NAMALWA (cell line): Measurements from ENCODE around the gene OLFM1.
"Not testable (repeated sequence)": the region's sequence is repeated elsewhere in the genome, so short reads cannot be mapped to it uniquely, and the experiment has no call there.

Source experiments
- DNase-seq: peaks from one replicate; pipeline ENCODE4 v3.0.0-alpha.2; 2015; ENCODE audit warnings: low spot score

Gene OLFM1

DNA sequence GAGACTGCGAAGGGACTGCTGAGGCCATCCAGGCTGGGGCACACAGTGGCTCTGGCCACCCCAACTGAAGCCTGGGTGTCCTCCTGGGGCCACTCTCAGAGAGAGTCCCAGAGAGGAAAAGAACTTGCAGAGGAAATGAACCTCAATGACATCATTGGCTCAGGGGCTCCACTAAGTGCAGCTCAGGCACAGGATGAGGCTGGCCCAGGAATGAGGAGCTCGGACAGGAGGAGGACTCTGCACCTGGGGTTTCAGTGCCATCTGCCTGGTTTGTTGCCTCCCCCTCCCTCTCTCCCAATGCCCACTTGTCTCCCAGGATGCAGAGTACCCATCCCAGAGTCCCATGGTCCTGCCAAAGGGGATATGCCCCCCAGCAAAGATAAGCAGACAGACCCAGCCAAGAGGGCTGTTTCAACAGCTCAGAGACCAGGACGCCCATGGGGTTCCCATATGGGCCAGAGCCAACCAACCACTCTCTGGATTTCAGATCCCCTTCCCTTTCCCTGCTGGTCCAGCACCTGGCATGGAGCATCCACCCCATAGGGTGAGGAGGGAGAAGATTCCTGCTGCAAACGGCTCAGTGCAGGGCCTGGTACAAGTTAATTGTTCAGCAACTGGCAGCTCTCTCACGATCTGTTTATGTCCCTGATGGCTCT is 26.9 kb upstream of the OLFM1 start:
- DNase-seq = no peak

DNA sequence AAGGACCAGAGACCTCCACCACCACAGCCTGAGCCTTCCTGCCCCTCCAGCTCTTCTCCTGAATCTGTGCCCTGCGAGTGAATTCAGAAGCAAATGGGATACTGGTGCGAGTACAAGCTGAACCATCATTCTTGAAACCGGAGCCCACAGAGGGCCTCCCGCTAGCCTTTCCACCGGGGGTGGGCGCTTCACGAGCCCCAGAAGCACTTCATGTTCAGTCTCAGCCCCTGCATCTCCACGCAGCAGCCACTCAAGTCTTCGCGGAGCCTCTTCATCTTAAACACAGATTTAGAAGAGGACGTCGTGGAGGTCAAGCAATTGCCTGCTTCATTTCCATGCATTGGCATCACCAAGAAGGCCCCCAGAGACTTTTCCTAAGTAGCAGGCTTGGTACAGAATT is 26.0 kb upstream of the OLFM1 start:
- no peak for DNase-seq

DNA sequence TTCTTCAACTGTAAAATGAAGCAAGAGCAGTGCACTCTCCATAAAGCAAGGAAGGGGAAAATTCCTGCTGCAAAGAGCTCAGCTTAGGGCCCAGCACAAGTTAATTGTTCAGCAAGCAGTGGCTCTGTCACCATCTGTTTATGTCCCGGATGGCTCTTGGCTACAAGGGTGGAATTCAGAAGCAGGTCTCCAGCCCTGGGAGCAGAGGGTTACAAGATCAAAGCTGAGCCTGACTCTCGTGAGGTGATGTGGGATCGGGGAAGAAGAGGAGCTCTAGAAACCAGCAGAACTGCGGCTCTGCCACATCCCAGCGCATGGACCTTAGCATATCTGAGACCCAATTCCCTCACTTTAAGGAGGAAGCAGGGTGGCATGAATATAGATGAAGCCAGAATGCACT is 25.2 kb upstream of the OLFM1 start:
- DNase-seq = no peak

DNA sequence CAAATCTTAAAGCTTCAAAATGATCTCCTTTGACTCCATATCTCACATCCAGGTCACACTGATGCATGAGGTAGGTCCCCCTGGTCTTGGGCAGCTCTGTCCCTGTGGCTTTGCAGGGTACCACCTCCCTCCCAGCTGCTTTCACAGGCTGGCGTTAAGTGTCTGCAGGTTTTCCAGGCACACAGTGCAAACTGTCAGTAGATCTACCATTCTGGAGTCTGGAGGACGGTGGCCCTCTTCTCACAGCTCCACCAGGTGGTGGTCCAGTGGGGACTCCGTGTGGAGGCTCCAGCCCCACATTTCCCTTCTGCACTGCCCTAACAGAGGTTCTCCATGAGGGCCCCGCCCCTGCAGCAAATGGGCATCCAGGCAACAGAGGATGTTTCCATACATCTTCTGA is 24.0 kb upstream of the OLFM1 start:
- not testable (repeated sequence) for DNase-seq

DNA sequence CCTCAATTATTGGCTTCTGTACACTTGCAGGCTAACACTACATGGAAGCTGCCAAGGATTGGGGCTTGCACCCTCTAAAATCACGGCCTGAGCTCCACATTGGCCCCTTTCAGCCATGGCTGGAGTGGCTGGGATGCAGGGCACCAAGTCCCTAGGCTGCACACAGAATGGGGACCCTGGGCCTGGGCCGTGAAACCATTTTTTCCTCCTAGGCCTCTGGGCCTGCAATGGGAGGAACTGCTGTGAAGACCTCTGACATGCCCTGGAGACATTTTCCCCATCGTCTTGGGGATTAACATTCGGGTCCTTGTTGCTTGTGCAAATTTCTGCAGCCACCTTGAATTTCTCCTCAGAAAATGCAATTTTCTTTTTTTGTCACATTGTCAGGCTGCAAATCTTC is 23.6 kb upstream of the OLFM1 start:
- DNase-seq = not testable (repeated sequence)

DNA sequence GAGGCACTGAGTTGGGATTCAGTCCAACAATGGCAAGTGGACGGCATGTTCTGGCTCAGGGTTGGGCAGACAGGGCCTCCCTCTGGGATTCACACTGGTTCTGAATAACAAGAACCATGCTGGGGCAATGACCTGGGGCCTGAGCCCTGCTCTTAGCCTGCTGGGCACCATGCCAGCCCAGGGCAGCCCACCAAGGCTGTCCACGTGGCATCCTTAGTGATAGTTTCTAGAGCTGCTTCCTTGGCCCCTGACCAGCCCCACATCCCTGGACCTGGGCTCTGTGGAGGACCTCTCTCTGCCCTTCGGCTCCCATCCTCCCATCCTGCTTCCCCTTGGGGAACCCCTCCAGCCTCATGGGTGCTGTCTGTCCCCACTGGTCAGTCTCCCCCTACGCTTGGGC is 22.3 kb upstream of the OLFM1 start:
- no peak for DNase-seq

DNA sequence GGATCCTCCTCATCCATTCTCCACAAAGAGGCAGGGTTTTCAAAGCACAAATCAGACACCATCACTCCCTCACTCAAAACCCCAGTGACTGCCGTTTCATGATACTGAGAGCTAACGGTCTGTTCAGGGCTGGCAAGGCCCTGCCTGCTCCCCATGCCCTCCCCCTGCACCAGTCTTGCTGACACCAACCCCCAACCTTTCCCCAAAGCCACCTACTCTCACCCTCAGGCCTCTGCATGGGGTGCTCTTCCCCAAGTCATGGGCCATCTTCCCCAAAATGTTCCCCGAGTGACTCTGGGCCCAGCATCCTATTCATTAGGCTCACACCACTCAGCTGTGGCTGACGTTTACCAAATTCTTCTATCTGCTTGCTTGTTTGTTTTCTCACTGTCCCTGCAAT is 21.7 kb upstream of the OLFM1 start:
- DNase-seq = no peak

DNA sequence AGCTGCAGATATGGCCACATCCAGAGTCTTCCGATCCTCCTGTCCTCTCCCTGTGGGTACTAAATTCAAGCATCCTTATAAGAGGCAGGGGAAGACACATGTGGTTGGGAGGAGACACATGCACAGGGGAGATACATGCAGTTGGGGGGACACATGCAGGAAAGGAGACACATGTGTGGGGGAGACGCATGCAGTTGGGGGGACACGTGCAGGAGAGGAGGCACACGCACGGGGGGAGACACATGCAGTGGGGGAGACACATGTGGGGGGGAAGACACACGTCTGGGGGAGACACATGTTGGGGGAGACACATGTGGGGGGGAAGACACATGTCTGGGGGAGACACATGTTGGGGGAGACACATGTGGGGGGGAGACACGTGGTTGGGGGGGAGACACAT is 21.2 kb upstream of the OLFM1 start:
- no peak for DNase-seq

DNA sequence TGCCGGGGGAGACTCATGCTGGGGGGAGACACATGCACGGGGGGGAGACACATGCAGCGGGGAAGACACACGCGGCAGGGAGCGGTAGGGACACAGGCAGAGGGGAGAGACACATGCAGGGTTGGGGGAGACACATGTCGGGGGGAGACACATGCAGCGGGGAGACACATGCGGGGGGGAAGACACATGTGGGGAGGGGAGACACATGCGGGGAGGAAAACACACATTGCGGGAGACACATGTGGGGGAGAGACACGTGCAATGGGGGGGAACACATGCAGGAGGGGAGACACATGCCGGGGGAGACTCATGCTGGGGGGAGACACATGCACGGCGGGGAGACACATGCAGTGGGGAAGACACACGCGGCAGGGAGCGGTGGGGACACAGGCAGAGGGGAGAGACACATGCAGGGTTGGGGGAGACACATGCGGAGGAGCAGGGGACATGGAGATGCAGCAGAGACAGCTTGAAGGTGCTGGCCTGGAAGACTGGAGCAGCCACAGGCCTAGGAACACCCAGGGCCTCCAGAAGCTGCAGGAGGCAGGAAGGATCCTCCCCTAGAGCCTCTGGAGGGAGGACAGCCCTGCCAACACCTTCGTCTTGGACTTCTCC is 20.3 kb upstream of the OLFM1 start:
- no peak for DNase-seq

DNA sequence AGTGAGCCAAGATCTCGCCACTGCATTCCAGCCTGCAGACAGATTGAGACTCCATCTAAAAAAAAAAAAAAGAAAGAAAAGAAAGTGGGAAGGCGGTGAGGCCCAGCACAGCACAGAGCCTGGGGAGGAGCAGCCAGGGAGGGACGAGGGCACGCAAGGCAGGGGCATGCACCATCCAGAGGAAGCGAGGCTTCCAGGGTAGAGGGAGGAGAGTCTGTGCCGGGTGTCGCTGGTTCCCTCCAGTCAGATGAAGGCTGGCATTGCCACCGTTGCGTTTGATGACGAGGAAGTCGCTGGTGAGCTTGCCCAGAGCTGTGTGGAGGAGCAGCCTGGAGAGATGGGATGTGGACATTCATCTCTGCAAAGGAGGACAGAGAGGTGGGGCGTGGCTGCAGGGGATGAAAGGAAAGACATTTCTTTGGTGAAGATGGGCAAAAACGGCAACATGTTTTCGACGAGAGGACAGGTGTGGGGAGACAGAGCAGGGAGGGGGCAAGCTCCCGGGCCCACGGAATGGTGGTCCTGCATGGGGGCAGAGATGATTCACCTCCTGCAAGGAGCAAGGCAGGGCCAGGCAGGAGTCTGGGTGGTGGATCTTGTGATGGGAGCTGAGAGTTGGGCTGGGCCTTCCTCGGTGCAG is 18.6 kb upstream of the OLFM1 start:
- no peak for DNase-seq

DNA sequence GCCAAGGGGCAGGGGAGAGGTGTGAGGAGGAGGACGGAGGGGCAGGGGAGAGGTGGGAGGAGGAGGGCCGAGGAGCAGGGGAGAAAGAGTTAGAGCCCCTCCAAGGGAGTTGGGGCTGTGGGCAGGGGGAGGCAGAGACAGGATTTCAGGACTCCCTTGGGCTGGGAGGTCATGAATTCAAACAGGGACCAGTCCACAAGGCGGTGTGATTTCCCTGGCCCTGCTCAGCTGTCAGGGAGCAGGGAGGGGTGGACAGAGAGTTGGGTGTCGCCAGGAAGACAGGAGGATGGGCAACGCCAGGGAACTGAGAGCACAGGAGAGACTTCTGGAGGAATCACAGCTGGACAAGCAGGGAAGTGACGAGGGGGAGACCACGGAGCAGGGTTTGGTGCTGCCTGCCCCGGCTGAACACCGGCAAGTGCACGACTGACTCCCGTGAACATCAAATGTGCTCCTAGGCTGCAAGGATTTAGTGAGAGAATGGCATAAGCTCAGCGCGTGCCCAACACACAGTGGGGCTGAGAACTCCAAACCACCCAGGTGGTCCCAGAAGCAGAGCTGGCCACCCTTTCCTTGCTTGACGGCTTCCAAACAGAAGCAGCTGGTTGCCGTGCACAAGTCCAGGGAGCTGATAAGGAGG is 17.8 kb upstream of the OLFM1 start:
- no peak for DNase-seq

DNA sequence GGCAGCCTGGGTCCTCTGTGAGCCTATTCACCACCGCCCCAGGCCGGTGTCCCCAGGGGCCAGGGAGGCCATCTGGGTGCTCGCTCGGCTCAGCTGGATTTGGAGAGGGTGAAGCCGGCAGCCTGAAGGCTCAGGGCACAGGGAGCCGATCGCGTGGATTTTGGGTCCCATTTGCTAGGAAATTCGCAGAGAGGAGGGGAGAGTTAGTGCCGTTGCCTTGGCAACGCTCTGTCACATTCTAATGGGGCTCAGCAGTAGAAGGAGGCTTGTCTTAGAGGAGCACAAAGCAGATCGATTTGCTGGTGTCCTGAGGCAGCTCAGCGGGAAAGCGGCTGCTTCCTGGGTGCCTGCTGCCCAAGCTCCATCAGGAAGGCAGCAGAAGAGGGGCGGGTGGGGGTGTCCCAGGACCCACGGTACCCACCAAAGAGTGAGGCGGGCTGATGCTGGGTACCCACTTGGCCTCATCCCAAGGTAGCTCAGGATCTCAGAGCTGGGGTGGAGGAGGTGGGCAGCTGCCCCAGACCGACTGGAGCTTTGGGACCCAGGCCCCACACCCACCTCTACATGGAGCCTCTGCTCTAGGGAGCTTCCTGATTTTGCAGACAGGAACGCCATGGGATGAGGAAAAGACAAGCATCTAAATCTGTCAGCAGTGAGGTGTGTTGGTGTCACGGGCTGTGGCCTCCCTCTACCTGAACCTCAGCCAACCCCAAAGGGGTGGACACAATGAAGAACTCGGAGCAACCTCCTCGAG is 17.1 kb upstream of the OLFM1 start:
- no peak for DNase-seq

DNA sequence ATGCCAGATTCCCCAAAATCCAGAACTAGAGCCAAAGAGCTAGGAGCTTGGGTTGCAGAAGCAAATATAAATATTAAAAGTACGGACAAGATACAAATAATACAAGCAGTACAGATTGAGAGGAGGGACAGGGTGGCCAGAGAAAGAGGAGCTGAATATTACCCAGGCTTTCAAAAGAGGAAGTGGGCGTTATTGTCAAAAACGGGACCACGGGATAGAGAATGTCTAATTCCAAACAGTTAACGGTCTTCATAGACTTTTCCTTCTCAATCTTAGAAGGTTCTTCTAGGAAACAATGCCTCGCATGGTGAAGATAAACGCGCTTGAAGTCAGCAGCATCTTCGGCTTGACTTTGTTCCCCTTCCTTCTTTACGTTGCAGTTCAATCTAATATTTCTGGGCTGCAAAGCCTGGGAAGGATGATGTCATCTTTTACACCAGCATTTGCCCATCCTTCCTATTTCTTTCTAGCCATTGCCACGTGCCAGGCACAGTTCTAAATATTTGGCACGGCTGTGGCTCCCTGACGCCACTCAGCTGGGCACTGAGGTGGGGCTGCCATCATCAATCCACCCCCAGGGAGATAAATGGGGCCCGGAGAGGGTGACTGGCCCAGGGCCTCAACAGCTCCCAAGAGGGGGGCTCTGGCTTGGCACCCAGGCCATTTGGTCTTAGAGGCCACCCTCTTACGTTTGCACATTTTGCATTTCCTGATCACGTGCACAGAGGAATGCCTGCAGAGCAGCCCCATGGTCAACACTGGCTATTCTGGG is 16.3 kb upstream of the OLFM1 start:
- DNase-seq = no peak

DNA sequence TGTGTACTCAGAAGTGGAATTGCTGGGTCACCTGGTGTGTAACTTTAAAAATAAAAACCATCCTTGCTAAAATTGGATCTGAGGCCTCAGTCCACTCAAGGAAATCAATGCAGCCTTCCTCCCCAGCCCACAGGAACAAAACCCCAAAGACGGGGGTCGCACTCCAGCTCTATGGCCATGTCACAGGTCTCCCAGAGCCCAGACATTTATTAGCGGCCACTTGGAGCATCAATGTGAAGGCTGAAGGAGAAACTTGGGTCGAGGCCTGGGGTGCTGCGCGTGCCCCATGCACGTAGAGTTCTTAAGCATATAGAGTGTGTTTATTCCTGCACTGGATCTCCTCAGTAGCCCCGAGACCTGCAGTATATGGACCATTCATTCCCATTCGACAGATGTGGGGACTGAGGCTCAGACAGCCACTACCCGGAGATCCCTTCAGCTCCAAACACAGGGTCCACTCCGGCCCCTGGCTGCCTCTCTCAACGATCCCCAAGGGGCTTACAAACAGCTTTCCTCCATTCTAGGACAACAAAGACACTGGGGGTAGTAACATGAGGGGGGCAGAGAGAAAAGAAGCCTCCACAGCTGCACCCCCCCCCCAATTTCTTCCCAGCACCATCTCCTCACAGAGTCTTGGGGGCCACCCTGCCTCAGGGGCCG is 14.3 kb upstream of the OLFM1 start:
- DNase-seq = no peak

DNA sequence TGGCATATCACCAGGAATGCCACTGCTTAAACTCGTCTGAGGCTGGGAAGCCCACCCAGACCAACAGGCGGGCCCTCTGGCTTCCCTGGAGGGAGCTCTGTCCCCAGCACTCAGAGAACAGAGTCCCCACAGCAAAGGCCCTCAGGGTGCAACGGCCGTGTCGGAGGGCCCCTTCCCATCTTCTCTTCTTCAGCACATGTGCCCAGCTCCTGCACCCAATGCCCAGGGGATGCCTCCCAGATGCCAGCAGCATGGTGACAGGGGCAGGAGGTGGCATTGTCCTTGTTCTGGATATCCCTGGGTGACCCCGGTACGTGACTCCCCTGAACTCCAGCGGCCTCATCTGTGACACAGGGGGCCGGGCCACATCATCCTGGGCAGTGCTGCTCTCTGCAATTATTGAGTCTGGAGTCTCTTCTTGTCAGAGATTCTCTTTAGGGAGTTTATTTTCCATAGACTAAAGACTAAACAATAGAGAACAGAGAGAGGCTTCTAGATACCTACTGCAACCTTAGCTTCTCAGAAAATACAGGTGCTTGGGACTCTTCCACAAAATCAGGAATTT is 13.6 kb upstream of the OLFM1 start:
- no peak for DNase-seq

DNA sequence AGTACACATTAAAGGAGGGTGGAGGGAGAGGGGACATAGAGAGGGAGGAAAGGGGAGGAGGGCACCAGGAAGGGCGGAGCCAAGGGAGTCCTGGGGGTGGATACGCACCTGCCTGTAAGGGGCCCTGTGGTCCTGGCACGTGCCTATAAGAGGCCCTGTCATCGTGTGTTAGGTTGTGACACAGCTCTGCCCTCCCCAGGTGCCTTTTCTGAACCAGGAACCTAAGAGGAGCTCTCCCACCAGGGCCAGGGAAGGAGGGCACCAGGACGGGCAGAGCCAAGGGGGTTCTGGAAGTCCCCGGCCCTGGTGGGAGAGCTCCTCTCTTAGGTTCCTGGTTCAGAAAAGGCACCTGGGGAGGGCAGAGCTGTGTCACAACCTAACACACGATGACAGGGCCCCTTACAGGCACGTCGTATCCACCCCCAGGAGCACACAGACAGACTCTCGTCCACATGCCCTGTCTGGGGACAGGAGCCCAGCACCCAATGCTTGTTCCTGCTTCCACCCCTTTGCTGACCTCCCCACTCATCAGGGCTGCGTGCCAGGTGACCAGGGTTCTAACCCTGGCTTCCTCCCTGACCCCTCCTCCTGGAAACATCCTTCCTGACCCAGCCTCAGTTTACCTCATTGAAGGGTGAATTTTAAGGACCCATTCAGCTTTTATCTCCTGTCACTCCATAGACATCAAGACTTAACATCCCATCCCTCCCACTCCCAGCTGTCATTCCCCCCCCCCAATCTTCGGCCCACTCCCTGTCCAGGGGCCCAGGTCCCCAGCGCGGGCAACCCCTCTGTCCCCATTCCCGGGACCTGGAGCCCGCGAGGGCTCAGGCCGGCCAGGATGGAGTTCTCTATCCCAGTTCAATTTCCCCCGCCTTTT is 12.9 kb upstream of the OLFM1 start:
- DNase-seq = no peak

DNA sequence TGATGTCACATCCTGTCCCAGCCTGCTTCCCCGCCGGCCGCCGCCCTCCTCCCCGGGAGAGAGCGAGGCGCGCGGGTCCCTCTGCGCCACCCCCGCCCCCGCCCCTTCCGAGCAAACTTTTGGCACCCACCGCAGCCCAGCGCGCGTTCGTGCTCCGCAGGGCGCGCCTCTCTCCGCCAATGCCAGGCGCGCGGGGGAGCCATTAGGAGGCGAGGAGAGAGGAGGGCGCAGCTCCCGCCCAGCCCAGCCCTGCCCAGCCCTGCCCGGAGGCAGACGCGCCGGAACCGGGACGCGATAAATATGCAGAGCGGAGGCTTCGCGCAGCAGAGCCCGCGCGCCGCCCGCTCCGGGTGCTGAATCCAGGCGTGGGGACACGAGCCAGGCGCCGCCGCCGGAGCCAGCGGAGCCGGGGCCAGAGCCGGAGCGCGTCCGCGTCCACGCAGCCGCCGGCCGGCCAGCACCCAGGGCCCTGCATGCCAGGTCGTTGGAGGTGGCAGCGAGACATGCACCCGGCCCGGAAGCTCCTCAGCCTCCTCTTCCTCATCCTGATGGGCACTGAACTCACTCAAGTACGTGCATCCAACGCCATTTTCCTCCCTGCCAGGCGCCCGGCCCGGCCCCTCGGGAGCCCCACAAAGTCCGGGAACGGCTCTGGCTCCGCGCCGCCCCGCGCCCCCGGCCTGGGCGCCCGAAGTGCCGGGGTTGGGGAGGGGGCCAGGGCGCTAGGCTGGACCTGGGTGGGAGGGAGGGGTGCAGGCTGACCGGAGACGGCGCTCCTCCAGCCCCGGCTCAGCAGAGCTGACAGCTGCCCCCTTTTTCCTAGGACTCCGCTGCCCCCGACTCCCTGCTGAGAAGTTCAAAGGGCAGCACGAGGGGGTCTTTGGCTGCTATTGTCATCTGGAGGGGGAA is 12.0 kb upstream of the OLFM1 start:
- no peak for DNase-seq

DNA sequence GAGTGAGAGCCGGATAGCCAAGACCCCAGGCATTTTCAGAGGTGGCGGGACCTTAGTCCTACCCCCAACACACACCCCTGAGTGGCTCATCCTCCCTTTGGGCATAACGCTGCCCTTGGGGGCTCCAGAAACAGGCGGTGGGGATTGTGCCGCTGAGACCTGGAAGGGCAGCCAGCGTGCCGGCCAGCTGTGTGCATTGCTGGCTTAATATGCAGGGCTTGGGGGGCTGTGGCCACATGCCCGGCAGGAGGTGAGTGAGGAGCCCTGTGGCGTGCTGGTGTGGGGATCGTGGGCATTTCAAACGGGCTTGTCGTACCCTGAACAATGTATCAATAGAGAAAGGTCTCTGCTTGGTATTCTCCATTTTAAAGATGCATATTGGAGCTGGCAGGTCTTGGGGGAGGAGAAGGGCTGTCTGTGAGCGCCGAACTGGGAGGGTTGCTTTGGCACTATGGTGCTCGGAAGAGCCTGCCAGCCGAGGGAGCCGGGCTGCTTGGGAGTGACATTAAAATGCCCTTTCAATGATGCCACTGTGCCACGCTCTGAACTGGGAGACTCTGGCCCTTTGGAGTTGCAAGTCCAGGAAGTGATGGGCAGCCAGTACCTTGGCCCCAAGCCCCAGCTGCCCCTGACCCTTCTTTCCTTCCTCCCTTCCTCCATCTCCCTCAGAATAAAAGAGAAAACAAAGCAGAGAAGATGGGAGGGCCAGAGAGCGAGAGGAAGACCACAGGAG is 11.2 kb upstream of the OLFM1 start:
- DNase-seq = no peak
